GM19025 (cell line): ENCODE data around the gene SLC22A6.

Source experiments
- ATAC-seq: cut with Tn5 transposase; IDR thresholded peaks from one replicate; pipeline ENCODE4 v1.9.1; 2021; ENCODE audit warnings: mild to moderate bottlenecking, low read depth, moderate library complexity; ENCODE audit not compliant: unreplicated experiment

The SLC22A6 gene, protein sequence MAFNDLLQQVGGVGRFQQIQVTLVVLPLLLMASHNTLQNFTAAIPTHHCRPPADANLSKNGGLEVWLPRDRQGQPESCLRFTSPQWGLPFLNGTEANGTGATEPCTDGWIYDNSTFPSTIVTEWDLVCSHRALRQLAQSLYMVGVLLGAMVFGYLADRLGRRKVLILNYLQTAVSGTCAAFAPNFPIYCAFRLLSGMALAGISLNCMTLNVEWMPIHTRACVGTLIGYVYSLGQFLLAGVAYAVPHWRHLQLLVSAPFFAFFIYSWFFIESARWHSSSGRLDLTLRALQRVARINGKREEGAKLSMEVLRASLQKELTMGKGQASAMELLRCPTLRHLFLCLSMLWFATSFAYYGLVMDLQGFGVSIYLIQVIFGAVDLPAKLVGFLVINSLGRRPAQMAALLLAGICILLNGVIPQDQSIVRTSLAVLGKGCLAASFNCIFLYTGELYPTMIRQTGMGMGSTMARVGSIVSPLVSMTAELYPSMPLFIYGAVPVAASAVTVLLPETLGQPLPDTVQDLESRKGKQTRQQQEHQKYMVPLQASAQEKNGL

DNA sequence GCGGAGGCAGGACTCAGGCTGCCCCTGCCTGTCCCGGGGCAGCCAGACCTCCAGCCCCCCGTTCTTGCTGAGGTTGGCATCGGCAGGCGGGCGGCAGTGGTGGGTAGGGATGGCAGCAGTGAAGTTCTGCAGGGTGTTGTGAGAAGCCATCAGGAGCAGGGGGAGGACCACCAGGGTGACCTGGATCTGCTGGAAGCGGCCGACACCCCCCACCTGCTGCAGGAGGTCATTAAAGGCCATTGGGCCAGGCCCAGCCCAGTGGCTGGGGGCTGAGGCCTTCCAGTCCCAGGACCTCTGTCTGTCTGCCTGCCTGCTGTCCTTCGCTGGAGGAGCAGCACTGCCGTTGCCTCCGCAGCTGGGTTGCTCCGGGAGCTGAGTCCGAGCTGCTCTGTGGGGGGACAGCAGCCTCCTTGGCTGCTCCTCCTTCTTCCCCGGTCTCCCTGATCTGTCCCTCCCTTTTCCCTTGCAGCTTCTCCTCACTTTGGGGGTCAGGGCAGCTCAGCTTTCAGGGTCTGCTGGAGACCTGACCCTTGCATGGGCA, at the start of gene SLC22A6:
Gene SLC22A6 (minus strand): TSS at position 517 of the 541 bp plus-strand sequence. CDS start 277 bp downstream, at position 240.
- no peak for ATAC-seq

DNA sequence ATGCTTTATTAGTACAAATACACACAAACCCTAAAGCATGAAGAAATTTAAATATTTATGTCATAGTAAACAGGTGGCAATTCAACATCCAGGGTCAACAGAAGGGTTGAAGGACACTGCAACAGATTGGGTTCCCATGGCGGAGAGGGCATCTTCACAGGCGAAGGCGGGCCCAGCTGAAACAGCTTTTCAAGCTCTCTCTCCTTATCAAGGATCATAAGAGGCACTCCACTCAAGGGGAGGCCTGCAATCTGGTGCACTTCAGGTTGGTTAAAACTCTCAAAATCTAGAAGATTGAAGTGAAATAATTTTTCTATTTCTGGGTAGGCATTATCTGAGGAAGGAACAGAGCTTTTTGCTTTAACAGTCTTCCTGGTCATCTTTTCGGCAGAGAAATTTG, 47.7 kb upstream of the SLC22A6 start:
- ATAC-seq, result no peak

DNA sequence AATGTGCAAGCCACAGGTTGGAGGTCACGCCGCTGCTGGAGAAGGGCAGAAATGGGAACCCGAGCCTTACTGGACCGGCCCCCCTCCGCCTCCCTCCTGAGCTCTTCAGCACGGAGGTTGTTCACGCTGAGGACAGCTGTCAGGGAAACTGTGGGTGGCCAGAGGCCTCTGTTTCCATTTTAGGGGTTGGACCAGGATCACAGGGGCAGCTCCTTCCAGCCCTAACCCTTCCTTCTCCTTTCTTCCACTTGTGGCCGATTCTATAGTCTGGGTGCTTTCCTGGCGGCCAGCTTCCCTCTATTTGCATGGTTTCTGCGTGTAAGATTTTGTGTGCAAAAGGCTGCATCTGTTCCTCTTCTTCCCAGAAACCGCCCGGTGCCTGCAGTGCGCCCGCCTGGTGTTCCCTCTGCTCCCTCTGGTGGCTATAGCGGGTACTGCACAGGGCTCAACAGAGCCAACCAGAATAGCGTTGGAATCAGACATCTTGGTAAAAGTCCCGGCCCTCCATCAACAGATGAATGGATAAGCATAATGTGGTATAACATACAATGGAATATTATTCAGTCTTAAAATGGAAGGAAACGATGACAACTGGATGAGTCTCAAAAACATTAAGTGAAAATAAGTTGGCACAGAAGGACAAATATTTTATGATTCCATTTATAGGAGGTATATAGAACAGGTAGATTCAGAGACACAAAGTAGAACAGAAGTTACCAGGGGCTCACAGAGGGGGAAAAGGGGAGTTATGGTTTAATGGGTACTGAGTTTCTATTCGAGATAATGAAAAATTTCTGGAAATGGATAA, 39.3 kb upstream of the SLC22A6 start:
- ATAC-seq, result no peak

DNA sequence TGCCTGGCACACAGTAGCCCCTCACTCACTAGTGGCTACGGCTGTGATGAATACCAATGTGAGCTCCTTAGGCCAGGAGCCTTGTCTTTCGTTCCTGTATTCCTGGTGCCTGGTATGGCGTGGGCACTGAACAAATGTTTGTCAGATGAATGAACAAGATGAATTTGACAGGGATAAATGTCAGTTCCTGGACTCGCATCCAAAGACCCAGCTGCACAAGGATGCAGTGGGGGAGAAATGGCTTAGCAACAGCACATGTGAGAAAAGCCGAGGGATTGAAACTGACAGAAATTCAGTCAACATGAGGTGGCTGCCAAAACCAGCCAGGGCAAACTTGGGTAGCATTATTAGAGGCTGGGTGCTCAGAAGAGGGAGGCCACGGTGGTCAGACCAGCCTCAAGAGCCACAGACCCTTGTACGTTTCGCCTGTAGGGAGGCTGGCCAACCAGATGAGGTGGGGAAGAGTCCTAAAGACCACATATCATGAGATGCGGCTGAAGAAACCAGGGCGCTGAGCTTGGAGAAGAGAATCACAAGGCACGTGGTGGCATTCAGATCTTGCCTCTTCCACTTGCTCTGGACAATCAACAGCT, 38.6 kb upstream of the SLC22A6 start:
- ATAC-seq, result no peak

DNA sequence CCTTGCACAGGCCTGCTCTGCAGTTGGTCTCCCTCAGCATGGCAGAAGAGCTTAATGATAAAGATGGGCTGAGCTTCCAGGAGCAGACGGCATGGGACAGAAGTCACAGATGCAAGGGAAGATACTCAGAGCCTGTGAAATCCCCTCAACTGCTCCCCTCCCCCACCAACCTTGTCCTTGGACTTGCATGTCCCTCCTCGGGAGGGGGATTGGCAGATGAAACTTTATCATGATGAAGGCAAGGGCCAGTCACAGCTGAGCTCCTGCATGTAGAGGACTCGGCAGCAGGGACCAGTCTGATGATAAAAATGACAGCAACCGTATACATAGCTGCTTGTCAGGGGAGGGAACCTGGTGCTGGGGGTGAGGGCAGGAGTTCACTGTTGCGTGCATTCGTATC, 37.7 kb upstream of the SLC22A6 start:
- no peak for ATAC-seq

DNA sequence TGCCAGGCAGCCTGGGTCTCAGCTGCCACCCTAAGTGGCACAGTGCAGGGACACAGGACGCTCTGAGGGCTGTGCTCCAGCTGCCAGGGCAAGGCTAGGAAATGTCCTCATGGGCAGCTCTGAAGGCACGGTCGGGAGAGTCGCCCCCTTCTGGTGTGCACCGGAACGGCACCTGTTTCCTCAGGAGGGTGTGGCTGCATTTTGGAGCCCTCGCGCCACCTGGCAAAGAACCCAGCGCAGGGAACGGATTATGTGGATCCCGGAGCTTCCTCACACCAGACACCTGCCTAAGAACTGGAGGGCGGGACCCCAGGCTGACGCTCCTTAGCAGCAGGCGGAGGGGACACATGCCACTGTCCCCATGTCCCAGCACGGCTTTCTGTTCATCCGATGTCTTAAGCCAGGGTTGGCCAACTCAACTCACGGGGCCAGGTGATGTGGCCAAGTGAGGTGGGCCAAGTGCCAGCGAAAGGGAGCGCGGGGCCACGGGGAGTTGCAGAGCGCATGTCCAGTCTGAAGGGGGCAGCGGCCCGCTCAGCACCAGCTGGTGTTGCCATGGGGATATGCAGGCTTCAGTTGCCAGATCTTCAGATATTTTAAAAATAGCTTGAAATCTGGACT, 36.0 kb upstream of the SLC22A6 start:
- no peak for ATAC-seq

DNA sequence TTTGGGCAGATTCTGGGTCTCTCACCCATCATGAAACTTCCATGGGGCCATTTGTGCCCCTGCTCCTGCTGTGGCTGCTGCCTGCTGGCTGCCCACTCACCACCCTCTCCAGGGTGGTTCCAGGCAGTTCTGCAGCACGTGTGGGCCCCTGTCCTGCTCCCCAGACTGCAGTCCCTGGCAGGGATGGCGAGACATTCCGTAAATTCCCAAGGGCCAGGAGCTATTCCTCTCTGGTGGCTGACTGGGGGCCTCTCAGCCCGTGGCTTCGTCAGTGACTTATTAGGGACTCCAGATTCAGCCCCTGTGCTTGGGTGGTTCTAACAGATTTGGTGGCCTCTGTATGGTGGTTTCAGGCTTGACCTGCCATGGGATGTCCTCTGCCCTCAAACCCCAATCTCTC, 34.7 kb upstream of the SLC22A6 start:
- ATAC-seq, result no peak

DNA sequence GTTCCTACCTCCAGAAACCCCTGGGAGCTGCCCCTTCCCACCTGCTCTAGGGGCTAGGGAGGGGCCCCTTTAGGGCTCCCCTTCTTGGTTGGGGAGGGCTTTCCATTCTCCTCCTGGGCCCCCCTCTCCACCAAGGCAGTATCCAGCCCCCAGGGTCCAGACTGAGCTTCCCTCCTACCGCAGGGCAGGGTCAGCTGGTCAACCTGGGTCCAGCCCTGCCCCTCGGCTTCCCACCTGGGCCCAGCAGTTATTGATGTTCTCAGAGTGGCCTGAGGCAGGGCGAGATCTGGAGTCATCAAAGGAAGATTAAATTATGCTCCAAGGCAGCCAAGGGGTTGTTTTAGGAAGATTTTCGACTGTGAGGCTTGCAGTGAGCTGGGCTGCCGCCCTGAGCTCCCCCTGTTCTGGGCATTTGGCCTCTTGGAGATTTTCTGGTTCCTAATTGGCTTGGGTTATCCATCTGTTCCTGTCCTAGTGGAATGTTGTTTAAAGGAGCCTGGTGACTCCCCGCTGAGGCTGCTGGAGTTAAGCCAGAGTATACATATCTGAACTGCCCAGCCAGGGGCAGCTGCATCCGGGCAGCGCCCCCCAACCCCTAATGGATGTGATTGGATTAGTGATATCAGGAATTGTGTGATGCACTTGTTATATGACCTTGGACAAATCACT, 32.7 kb upstream of the SLC22A6 start:
- ATAC-seq, result no peak

DNA sequence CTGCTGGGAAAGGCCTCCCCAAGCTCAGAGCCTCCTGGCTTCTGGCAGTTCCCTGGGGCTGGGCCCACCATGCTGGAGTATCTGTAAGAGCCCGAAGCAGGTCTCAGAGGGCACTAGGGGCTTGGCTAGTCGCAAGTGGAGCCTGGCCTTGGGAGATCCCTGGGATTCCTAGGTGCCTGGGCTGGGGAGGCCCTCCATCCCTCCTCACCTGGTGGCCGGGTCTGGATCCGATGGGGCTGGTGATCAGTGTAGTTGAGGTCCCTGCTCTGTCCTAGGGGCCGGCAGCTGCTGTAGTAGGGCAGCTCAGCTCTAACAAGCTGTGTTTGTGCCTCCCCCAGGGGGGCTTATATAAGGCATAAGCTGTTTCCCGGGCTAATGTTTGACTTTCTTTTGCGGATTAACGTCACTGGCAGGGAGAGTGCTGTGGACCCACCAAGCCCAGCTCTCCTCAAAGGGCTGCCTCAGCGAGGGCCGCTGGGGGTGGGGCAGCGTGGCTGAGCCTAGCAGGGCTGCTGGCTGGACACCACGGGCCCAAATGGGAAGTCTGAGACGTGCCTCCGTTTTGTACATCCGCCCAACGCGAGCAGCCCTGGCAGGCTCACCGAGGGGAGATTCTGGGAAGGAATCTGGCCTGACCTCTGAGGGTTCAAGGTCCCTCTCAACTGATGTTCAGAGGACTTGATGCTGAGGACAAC, 30.9 kb upstream of the SLC22A6 start, which contains the start of gene SLC22A8:
Gene SLC22A8 (minus strand): TSS at position 321 of the 695 bp plus-strand sequence. CDS start 883 bp downstream, outside the sequence.
- no peak for ATAC-seq

DNA sequence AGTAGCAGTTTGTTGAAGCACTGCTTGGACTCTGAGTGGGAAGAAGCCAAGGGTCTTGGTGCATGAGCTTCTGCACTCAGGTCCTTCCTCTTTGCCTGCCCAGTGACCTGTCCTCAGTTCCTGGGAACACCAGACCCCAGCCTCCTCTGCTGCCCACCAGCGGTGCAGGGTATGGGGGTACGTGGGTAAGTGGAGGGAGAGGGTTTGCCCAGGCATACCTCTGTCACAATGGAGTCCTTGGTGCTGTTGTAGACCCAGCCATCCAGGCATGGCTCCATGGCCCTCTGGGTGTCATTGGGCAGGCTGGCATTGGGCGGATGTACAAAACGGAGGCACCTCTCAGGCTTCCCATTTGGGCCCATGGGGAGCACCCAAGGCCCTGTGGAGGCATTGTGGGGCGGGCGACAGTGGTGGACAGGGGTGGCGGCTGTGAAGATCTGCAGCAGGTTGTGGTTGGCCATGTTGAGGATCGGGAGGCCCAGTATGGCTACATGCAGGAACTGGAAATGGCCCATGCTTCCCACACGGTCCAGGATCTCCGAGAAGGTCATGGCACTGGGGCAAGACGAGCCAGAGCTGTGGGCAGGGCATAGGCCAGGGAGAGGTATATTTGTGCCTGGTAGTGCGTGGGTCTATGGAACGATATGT, 29.8 kb upstream of the SLC22A6 start:
- no peak for ATAC-seq

DNA sequence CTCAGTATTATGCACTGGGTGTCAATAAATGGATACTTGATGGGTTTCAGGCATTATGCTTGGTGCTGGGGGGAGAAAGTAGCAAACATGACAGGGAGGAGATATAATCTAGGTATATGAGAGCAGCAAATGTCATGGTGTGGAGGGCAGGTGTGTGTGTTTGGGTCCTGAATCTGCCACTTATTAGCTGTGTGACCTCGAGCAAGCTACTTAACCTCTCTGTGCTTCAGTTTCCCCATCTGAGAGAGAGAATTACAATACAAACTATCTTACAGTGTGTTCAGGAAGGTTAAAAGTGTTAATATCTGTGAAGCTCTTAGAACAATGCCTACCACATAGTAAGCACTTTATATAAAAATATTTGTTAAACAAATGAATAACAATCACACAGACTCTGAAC, 28.1 kb upstream of the SLC22A6 start:
- ATAC-seq, result no peak

DNA sequence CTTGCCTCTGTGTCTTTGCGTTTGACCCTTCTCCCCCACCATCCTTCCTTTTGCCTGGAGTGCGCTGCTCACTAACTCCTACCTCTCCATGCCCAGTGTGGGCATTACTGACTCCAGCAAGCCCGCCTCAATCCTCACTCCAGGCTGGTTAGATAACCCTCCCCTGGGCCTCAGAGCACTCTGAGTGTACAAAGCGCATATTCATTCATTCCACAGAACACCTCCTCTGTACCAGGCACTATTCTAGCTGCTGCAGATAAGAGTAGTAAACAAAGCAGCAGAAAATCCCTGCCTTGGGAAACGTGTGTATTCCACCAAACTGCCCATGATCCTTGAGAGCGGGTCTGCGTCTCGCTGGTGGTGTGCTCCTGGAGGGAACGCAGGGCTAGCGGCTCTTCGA, 27.7 kb upstream of the SLC22A6 start:
- ATAC-seq, result no peak

DNA sequence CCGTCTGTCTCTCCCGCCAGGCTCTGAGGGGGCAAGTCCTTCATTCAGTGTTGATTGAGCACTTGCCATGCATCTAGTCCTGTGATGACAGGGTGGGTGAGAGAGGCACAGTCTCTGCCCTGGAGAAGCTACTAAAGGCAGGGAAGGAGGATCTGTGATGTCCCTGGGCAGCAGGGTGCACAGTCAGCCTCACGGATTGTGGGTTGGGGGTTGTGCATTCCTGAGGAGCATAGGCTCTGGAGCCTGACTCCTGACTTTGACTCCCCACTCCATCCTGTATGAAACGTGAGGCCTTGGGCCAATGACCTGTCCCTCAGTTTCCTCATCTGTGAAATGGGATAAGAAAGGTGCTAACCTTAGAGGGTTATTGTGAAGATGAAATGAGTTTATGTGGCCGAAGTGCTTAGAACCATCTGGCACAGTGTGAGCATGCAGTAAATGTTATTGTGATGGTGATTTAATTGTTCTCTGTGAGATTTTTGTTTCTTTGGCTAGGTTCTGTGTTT, 26.2 kb upstream of the SLC22A6 start:
- ATAC-seq, result no peak

DNA sequence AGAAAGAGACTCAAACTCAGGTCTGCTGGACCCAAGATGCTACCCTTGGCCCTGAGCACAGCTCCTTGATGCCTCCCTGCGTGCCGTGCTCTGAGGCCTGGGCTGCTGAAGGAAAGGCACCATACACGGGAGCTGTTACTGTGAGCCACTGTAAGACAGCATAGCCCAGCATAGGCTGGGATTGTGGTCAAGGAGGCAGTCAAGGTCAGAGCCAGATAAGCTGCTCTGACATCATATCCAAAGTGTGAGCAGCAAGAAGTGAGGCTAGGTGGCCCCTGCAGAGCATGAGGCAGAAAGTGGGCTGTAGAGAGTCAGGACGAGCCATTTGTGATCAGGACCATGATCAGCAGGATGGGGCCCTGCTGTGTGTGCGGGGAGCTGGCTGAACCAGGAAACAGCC, 23.2 kb upstream of the SLC22A6 start:
- ATAC-seq, result no peak

DNA sequence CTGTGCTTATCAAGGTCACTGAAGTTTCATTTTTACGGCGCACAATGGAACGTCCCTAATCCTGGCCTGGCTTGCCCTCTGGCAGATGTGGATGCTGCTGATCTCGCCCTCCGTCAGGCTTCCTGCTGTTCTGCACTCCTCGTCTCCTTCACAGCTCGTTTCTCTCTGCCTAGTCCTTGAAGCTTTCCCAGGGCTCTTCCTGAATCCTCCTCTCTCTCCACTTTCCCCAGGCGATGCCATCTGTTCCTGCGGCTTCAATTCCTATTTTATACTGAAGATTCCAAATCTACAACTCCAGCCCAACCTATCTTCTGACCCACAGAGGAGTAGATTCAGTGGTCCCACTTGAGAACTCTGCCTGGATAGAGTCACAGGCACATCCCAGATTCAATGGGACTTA, 16.7 kb upstream of the SLC22A6 start:
- no peak for ATAC-seq

DNA sequence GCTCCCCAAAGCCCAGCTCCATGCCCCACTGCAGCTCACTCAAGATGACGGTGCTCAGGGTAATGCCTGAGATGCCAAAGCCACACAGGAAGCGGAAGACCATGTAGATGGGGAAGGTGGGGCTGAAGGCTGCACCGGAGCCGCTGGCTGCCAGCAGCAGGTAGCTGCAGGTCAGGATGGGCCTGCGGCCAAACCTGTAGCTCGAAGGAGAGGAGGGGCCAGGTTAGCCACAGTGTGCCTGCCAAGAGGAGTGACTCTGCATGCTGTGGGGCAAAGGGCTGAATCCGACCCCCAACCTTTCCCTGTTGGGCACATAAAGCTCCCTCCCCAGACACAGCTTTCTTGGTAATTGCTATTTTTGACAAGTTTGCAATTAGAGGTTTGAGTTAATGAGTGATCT, 14.9 kb upstream of the SLC22A6 start:
- no peak for ATAC-seq

DNA sequence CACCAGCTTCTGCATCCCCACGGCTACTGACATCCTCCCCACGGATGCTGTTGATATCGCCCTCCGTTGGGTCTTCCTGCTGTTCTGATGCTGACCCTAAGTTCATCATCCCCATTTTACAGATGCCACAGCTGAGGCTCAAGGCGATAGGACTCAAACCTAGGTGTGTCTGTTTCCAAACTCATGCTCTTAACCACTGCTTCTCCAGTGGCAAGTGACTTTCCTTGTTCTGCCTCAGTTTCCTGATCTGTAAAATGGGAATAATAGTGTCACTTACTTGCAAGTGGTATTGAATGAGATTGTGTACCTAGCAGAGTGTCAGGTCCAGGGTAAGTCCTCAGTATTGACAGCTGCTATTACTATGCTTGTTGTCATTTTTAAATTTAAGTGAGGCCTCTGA, 14.4 kb upstream of the SLC22A6 start:
- no peak for ATAC-seq

DNA sequence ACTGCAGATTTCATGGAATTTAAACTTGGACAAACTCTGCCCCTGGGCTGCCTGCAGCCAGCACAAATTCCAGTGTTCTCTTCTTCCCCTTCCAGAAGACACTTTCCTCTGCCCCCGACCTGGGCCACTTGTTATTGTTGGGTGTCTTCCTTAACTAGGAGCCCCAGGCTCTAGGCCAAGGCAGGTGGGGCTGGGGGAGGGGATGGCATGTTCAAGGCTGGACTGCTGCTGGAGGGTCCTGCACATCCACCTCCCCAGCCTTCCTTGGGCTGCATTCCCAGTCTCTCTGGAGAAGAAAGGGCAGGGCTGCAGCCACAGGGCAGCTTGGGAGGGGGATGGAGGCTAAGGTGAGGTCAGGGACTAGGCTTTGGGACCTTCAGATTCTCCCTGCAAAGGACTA, 11.5 kb upstream of the SLC22A6 start:
- ATAC-seq, result no peak
